Measurements from ENCODE around the gene ARHGEF11. TPM values are rescaled to one million over a fixed set of nuclear protein-coding genes. Genes with fewer than 3 reads are reported as not detected.

ARHGEF11 gene
- total RNA-seq, 1 donor from 2014 or later = 52.7 TPM

DNA sequence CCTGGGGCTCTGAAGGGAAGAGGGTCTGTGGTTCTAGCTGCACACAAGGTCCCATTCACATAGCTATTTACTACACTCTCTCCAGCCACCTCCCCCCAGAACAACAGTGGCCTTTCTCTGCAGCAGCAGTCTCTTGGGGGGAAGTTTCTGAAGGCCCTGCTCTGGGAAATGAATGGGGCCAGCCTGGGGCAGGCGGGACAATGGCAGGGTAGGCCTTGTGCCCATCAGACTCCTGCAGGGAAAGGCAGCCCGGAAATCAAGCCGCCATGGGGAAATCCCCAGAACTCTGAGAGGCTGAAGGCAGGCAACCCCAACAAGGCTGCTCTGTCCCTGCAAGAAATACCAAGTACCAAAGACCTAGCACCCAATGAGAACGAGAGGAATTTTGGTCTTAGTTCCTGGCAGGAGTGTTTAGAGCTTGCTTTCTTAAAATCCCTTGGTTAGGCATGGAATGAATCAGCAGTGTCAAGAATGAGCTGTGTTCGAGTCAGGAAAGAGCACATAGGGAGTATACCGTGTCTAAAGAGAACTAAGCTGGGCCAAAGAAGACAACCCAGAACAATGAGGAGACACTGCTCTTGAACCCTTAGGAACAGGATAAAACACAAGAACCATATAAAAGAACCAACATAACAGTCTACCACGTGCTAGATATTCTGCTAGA, 11.3 kb downstream of the ARHGEF11 start:
- no peaks in the 10 kb centered on the region for H3K27me3 Mint-ChIP-seq (ENCODE audit: low read depth)
- H3K27ac Mint-ChIP-seq (ENCODE audit: unreplicated experiment) = peak overlapping the region; percentile 81
- H3K4me1 Mint-ChIP-seq = peaks cover 53% of the 10 kb centered on the region
- H3K4me3 Mint-ChIP-seq = peak overlapping the region; percentile 24
- peaks cover 26% of the 10 kb centered on the region for H3K36me3 Mint-ChIP-seq (ENCODE audit: low read depth)
- TF ChIP-seq, protein P1, sequence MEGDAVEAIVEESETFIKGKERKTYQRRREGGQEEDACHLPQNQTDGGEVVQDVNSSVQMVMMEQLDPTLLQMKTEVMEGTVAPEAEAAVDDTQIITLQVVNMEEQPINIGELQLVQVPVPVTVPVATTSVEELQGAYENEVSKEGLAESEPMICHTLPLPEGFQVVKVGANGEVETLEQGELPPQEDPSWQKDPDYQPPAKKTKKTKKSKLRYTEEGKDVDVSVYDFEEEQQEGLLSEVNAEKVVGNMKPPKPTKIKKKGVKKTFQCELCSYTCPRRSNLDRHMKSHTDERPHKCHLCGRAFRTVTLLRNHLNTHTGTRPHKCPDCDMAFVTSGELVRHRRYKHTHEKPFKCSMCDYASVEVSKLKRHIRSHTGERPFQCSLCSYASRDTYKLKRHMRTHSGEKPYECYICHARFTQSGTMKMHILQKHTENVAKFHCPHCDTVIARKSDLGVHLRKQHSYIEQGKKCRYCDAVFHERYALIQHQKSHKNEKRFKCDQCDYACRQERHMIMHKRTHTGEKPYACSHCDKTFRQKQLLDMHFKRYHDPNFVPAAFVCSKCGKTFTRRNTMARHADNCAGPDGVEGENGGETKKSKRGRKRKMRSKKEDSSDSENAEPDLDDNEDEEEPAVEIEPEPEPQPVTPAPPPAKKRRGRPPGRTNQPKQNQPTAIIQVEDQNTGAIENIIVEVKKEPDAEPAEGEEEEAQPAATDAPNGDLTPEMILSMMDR (conservative IDR thresholded peaks at IDR 0.05) = no peak
- DNase-seq (ENCODE audit: low read depth, low spot score) = peak; percentile 34
- peaks cover 6% of the 10 kb centered on the region for H3K9me3 Mint-ChIP-seq

DNA sequence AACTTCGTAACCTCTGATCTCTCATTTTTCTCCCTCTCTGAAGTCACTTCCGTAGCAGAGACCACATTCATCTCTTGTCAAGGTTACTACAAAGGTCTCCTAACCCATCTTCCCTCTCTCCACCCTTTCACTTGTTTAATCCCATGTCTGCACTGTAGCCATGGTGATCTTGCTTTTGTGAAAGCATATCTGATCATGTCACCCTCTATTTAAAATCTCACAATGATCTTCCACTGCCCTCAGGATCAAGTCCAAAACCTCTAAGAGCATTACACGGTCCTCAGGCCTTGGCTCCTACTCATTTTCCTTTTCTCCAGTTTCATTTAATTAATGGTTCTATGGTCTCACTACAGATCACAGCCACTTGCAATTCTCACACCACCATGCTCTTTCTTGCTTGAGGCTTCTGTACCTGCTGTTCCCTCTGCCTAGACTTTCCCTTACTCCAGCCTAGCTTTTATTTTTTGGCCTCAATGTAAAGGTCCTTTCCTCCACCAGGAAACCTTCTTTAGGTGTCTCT, 12.1 kb downstream of the ARHGEF11 start:
- peaks cover 49% of the 10 kb centered on the region for H3K4me1 Mint-ChIP-seq
- H3K36me3 Mint-ChIP-seq (ENCODE audit: low read depth) = peaks cover 27% of the 10 kb centered on the region
- no peaks in the 10 kb centered on the region for H3K27me3 Mint-ChIP-seq (ENCODE audit: low read depth)
- peak overlapping the region; percentile 11 for H3K4me3 Mint-ChIP-seq
- TF ChIP-seq, protein P1 (conservative IDR thresholded peaks at IDR 0.05) = no peak
- peak overlapping the region; percentile 81 for H3K27ac Mint-ChIP-seq (ENCODE audit: unreplicated experiment)
- peaks cover 6% of the 10 kb centered on the region for H3K9me3 Mint-ChIP-seq
- no peak for DNase-seq (ENCODE audit: low read depth, low spot score)

DNA sequence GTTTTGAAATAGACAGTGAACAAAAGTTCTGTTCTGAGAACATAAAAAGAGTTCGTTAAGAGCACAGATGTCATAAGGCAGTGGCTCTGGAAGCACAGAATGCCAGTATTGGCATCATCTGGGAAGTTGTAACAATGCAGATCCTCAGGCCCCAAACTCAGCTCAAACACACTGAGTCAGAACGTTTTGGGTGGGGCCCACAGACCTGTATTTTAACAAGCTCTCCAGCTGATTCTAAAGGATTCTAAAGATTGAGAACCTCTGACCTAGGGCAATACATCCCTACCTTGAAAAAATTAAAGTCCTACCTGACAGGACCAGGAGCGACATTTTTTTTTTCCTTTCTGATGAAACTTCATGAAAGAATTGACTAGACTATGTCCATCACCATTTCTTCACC, 13.2 kb downstream of the ARHGEF11 start:
- H3K27me3 Mint-ChIP-seq (ENCODE audit: low read depth) = no peaks in the 10 kb centered on the region
- peaks cover 43% of the 10 kb centered on the region for H3K4me1 Mint-ChIP-seq
- no peak overlapping the region for H3K27ac Mint-ChIP-seq (ENCODE audit: unreplicated experiment)
- H3K36me3 Mint-ChIP-seq (ENCODE audit: low read depth) = peaks cover 24% of the 10 kb centered on the region
- DNase-seq (ENCODE audit: low read depth, low spot score) = no peak
- TF ChIP-seq, protein P1 (conservative IDR thresholded peaks at IDR 0.05) = no peak
- no peak overlapping the region for H3K4me3 Mint-ChIP-seq
- H3K9me3 Mint-ChIP-seq = peaks cover 6% of the 10 kb centered on the region

DNA sequence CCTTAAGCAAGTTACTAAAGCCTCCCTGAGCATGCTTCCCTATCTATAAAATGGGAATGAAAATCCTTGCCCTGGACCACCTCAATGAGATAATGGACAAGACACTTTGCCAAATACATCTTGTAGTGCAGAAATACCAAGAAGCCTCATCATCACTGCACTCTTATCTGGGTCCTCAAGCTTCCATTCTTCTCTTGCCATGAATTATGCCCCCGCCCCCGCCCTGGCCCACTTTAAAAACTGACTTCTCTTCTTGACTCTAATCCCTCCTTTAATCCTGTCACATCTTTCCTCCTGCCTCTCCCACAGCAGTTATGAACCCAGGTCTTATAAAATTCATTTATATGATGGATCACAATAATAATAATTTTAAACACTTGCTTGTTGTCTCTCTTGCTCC, 14.8 kb downstream of the ARHGEF11 start:
- Mint-ChIP-seq H3K9me3 (peaks cover 6% of the 10 kb centered on the region), H3K27ac (ENCODE audit: unreplicated experiment) (no peak overlapping the region), H3K4me1 (peaks cover 48% of the 10 kb centered on the region), H3K36me3 (ENCODE audit: low read depth) (peaks cover 24% of the 10 kb centered on the region), H3K27me3 (ENCODE audit: low read depth) (no peaks in the 10 kb centered on the region), H3K4me3 (no peak overlapping the region)
- TF ChIP-seq, protein P1 (conservative IDR thresholded peaks at IDR 0.05) = no peak
- no peak for DNase-seq (ENCODE audit: low read depth, low spot score)

DNA sequence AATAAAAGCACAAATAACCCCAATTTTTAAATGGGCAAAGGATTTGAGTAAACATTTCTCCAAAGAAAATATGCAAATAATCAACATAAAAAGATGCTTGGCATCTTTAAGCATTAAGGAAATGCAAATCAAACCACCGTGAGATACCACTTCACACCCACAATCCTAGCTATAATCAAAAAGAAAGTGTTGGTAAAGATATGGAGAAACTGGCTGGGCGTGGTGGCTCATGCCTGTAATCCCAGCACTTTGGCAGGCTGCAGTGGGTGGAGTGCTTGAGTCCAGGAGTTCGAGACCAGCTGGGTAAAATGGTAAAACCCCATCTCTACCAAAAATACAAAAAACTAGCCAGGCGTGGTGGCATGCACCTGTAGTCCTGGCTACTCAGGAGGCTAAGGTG, 16.9 kb downstream of the ARHGEF11 start:
- H3K36me3 Mint-ChIP-seq (ENCODE audit: low read depth) = peaks cover 32% of the 10 kb centered on the region
- H3K4me1 Mint-ChIP-seq = peaks cover 34% of the 10 kb centered on the region
- DNase-seq (ENCODE audit: low read depth, low spot score) = no peak
- H3K27ac Mint-ChIP-seq (ENCODE audit: unreplicated experiment) = no peak overlapping the region
- no peak overlapping the region for H3K4me3 Mint-ChIP-seq
- H3K27me3 Mint-ChIP-seq (ENCODE audit: low read depth) = no peaks in the 10 kb centered on the region
- peaks cover 6% of the 10 kb centered on the region for H3K9me3 Mint-ChIP-seq
- TF ChIP-seq, protein P1 (conservative IDR thresholded peaks at IDR 0.05) = no peak
